ENCODE results near the gene SCAANT1. TPM values are rescaled to one million over a fixed set of nuclear protein-coding genes. Genes with fewer than 3 reads are reported as not detected.

SCAANT1 gene
- total RNA-seq, 5 donors from 2014 or later (not counting 1 experiment from before 2014, with no cell fraction given), result 5.7 TPM; not detected in 4

- no peak for DNase-seq
Observed at GRCh38 chr3:63878394-63879060, 33.7 kb downstream of the SCAANT1 start.

GRCh38 chr3:63877737-63878393 lies 34.3 kb downstream of the SCAANT1 start:
- H3K36me3 ChIP-seq (ENCODE audit: control insufficient read depth in 2 of 2, extremely low read depth in 1 of 2, insufficient read depth in 1 of 2, low read length in 1 of 2), result no peaks in the 10 kb centered on the region
- peaks cover 75 to 87% (median 76%) of the 10 kb centered on the region in 3 donors for H3K4me1 Mint-ChIP-seq
- H3K27ac ChIP-seq (ENCODE audit: low read length), result no peak overlapping the region
- ATAC-seq (replicated peaks in 1 of 4) (peak in 2 of 4 experiments; percentile 12 to 19), DNase-seq (no peak)
- ChIA-PET CTCF (interaction anchor here in 1 of 2 donors (0.7 kb wide), 1 partner anchor 101 kb away, joined by 3 read pairs; no protein-coding TSS in a partner anchor), POLR2A (no interaction called here)
- H3K36me3 Mint-ChIP-seq, result peaks cover 4% of the 10 kb centered on the region
- no peaks in the 10 kb centered on the region for H3K27me3 Mint-ChIP-seq
- H3K4me3 ChIP-seq (ENCODE audit: control insufficient read depth in 1 of 2, extremely low read depth in 1 of 2, low read length in 1 of 2), result no peak overlapping the region
- H3K4me1 ChIP-seq (ENCODE audit: control insufficient read depth in 1 of 2, extremely low read depth in 1 of 2, insufficient read depth in 2 of 2, low read length in 2 of 2), result peaks cover 12 to 13% of the 10 kb centered on the region in 2 experiments
- no CpG with 5 or more reads among the region's 3 CpGs for WGBS (ENCODE audit: insufficient coverage)
- no peaks in the 10 kb centered on the region for H3K27me3 ChIP-seq (replicated peaks in 1 of 2; ENCODE audit: control insufficient read depth in 2 of 2, extremely low read depth in 1 of 2, insufficient read depth in 2 of 2, low read length in 1 of 2)
- peak overlapping the region in 1 of 3 donors; percentile 2 for H3K4me3 Mint-ChIP-seq
- no peaks in the 10 kb centered on the region for H3K9me3 Mint-ChIP-seq
- peak overlapping the region in 1 of 2 donors; percentile 68 for H3K27ac Mint-ChIP-seq
- H3K9me3 ChIP-seq, result no peaks in the 10 kb centered on the region

More at GRCh38 chr3:63878394-63879060, 33.7 kb downstream of the SCAANT1 start:
- H3K4me1 Mint-ChIP-seq, result peaks cover 72 to 91% (median 77%) of the 10 kb centered on the region in 3 donors
- H3K9me3 Mint-ChIP-seq, result no peaks in the 10 kb centered on the region
- H3K4me3 Mint-ChIP-seq, result no peak overlapping the region
- no peaks in the 10 kb centered on the region for H3K9me3 ChIP-seq
- CTCF ChIA-PET, result interaction anchor here in 1 of 2 donors (0.7 kb wide), 1 partner anchor 100 kb away, joined by 3 read pairs; no protein-coding TSS in a partner anchor
- H3K4me3 ChIP-seq (ENCODE audit: control insufficient read depth in 1 of 2, extremely low read depth in 1 of 2, low read length in 1 of 2), result no peak overlapping the region
- POLR2A ChIA-PET, result interaction anchor here in 1 of 2 donors (0.6 kb wide), 1 partner anchor 83 kb away, joined by 3 read pairs; no protein-coding TSS in a partner anchor
- peaks cover 4% of the 10 kb centered on the region for H3K36me3 Mint-ChIP-seq
- no peaks in the 10 kb centered on the region for H3K36me3 ChIP-seq (ENCODE audit: control insufficient read depth in 2 of 2, extremely low read depth in 1 of 2, insufficient read depth in 1 of 2, low read length in 1 of 2)
- peaks cover 12 to 13% of the 10 kb centered on the region in 2 experiments for H3K4me1 ChIP-seq (ENCODE audit: control insufficient read depth in 1 of 2, extremely low read depth in 1 of 2, insufficient read depth in 2 of 2, low read length in 2 of 2)
- no peaks in the 10 kb centered on the region for H3K27me3 Mint-ChIP-seq
- 20% methylated on average over 1 of the region's 2 CpGs for WGBS (ENCODE audit: insufficient coverage)
- no peak overlapping the region for H3K27ac ChIP-seq (ENCODE audit: low read length)
- no peak overlapping the region for H3K27ac Mint-ChIP-seq
- no peaks in the 10 kb centered on the region for H3K27me3 ChIP-seq (replicated peaks in 1 of 2; ENCODE audit: control insufficient read depth in 2 of 2, extremely low read depth in 1 of 2, insufficient read depth in 2 of 2, low read length in 1 of 2)
- ATAC-seq (replicated peaks in 1 of 4), result peak in 3 of 4 experiments; percentile 23 to 36 (median 31)

- H3K27me3 ChIP-seq (replicated peaks in 1 of 2; ENCODE audit: control insufficient read depth in 2 of 2, extremely low read depth in 1 of 2, insufficient read depth in 2 of 2, low read length in 1 of 2), result no peaks in the 10 kb centered on the region
- H3K36me3 Mint-ChIP-seq, result peaks cover 4% of the 10 kb centered on the region
- H3K36me3 ChIP-seq (ENCODE audit: control insufficient read depth in 2 of 2, extremely low read depth in 1 of 2, insufficient read depth in 1 of 2, low read length in 1 of 2), result no peaks in the 10 kb centered on the region
- H3K27ac Mint-ChIP-seq, result no peak overlapping the region
- no peak overlapping the region for H3K4me3 Mint-ChIP-seq
- peaks cover 71 to 86% (median 72%) of the 10 kb centered on the region in 3 donors for H3K4me1 Mint-ChIP-seq
- no CpG with 5 or more reads among the region's 3 CpGs for WGBS (ENCODE audit: insufficient coverage)
- POLR2A ChIA-PET, result interaction anchor here in 1 of 2 donors (0.6 kb wide), 1 partner anchor 92 kb away, joined by 3 read pairs; no protein-coding TSS in a partner anchor
- ATAC-seq (replicated peaks in 1 of 4) (no peak), DNase-seq (no peak)
- CTCF ChIA-PET, result interaction anchor here (0.6 to 0.7 kb wide), 2 partner anchors 8 to 31 kb away, joined by 4 read pairs; no protein-coding TSS in a partner anchor
- H3K27me3 Mint-ChIP-seq, result no peaks in the 10 kb centered on the region
- H3K4me3 ChIP-seq (ENCODE audit: control insufficient read depth in 1 of 2, extremely low read depth in 1 of 2, low read length in 1 of 2), result no peak overlapping the region
- H3K4me1 ChIP-seq (ENCODE audit: control insufficient read depth in 1 of 2, extremely low read depth in 1 of 2, insufficient read depth in 2 of 2, low read length in 2 of 2), result peaks cover 12 to 13% of the 10 kb centered on the region in 2 experiments
- no peak overlapping the region for H3K27ac ChIP-seq (ENCODE audit: low read length)
- no peaks in the 10 kb centered on the region for H3K9me3 Mint-ChIP-seq
- no peaks in the 10 kb centered on the region for H3K9me3 ChIP-seq
Observed at GRCh38 chr3:63876260-63876659, 35.9 kb downstream of the SCAANT1 start.

GRCh38 chr3:63875510-63875909 lies 36.7 kb downstream of the SCAANT1 start:
- Histone ChIP-seq H3K27ac (ENCODE audit: low read length) (no peak overlapping the region), H3K36me3 (ENCODE audit: control insufficient read depth in 2 of 2, extremely low read depth in 1 of 2, insufficient read depth in 1 of 2, low read length in 1 of 2) (no peaks in the 10 kb centered on the region), H3K4me3 (ENCODE audit: control insufficient read depth in 1 of 2, extremely low read depth in 1 of 2, low read length in 1 of 2) (no peak overlapping the region), H3K27me3 (replicated peaks in 1 of 2; ENCODE audit: control insufficient read depth in 2 of 2, extremely low read depth in 1 of 2, insufficient read depth in 2 of 2, low read length in 1 of 2) (no peaks in the 10 kb centered on the region), H3K4me1 (ENCODE audit: control insufficient read depth in 1 of 2, extremely low read depth in 1 of 2, insufficient read depth in 2 of 2, low read length in 2 of 2) (peaks cover 12 to 13% of the 10 kb centered on the region in 2 experiments), H3K9me3 (no peaks in the 10 kb centered on the region)
- Mint-ChIP-seq H3K9me3 (no peaks in the 10 kb centered on the region), H3K27ac (no peak overlapping the region), H3K36me3 (peaks cover 4% of the 10 kb centered on the region), H3K27me3 (no peaks in the 10 kb centered on the region), H3K4me1 (peaks cover 69 to 84% (median 72%) of the 10 kb centered on the region in 3 donors), H3K4me3 (no peak overlapping the region)
- 90% methylated on average over 2 of the region's 2 CpGs for WGBS (ENCODE audit: insufficient coverage)
- ChIA-PET POLR2A (no interaction called here), CTCF (interaction anchor here in 1 of 2 donors (0.7 kb wide), 1 partner anchor 9 kb away, joined by 4 read pairs; no protein-coding TSS in a partner anchor)
- no peak for ATAC-seq (replicated peaks in 1 of 4)
- DNase-seq, result no peak

- WGBS (ENCODE audit: insufficient coverage), result no CpG with 5 or more reads among the region's 3 CpGs
- H3K27ac Mint-ChIP-seq, result no peak overlapping the region
- no peaks in the 10 kb centered on the region for H3K9me3 Mint-ChIP-seq
- H3K27ac ChIP-seq (ENCODE audit: low read length), result no peak overlapping the region
- DNase-seq (no peak), ATAC-seq (replicated peaks in 1 of 4) (no peak)
- H3K36me3 Mint-ChIP-seq, result peaks cover 4% of the 10 kb centered on the region
- ChIA-PET CTCF (no interaction called here), POLR2A (no interaction called here)
- H3K4me3 ChIP-seq (ENCODE audit: control insufficient read depth in 1 of 2, extremely low read depth in 1 of 2, low read length in 1 of 2), result no peak overlapping the region
- no peaks in the 10 kb centered on the region for H3K36me3 ChIP-seq (ENCODE audit: control insufficient read depth in 2 of 2, extremely low read depth in 1 of 2, insufficient read depth in 1 of 2, low read length in 1 of 2)
- H3K27me3 ChIP-seq (replicated peaks in 1 of 2; ENCODE audit: control insufficient read depth in 2 of 2, extremely low read depth in 1 of 2, insufficient read depth in 2 of 2, low read length in 1 of 2), result no peaks in the 10 kb centered on the region
- peaks cover 12 to 13% of the 10 kb centered on the region in 2 experiments for H3K4me1 ChIP-seq (ENCODE audit: control insufficient read depth in 1 of 2, extremely low read depth in 1 of 2, insufficient read depth in 2 of 2, low read length in 2 of 2)
- H3K4me1 Mint-ChIP-seq, result peaks cover 73 to 85% (median 75%) of the 10 kb centered on the region in 3 donors
- H3K4me3 Mint-ChIP-seq, result no peak overlapping the region
- H3K9me3 ChIP-seq, result no peaks in the 10 kb centered on the region
- no peaks in the 10 kb centered on the region for H3K27me3 Mint-ChIP-seq
Observed at GRCh38 chr3:63874769-63875168, 37.4 kb downstream of the SCAANT1 start.

GRCh38 chr3:63872135-63872924 lies 39.9 kb downstream of the SCAANT1 start:
- Histone ChIP-seq H3K27ac (ENCODE audit: low read length) (no peak overlapping the region), H3K4me3 (ENCODE audit: control insufficient read depth in 1 of 2, extremely low read depth in 1 of 2, low read length in 1 of 2) (no peak overlapping the region), H3K9me3 (no peaks in the 10 kb centered on the region), H3K36me3 (ENCODE audit: control insufficient read depth in 2 of 2, extremely low read depth in 1 of 2, insufficient read depth in 1 of 2, low read length in 1 of 2) (no peaks in the 10 kb centered on the region), H3K4me1 (ENCODE audit: control insufficient read depth in 1 of 2, extremely low read depth in 1 of 2, insufficient read depth in 2 of 2, low read length in 2 of 2) (peaks cover 1 to 2% of the 10 kb centered on the region in 2 experiments), H3K27me3 (replicated peaks in 1 of 2; ENCODE audit: control insufficient read depth in 2 of 2, extremely low read depth in 1 of 2, insufficient read depth in 2 of 2, low read length in 1 of 2) (no peaks in the 10 kb centered on the region)
- no peak overlapping the region for H3K4me3 Mint-ChIP-seq
- POLR2A ChIA-PET, result interaction anchor here in 1 of 2 donors (0.6 kb wide), 1 partner anchor 120 kb away, joined by 3 read pairs; no protein-coding TSS in a partner anchor
- no peak for DNase-seq
- ATAC-seq (replicated peaks in 1 of 4), result no peak
- H3K27ac Mint-ChIP-seq, result no peak overlapping the region
- CTCF ChIA-PET, result interaction anchor here (0.7 kb wide), 2 partner anchors 12 to 69 kb away, joined by 3 read pairs; no protein-coding TSS in a partner anchor
- no CpG with 5 or more reads among the region's 2 CpGs for WGBS (ENCODE audit: insufficient coverage)
- H3K36me3 Mint-ChIP-seq, result peaks cover 4% of the 10 kb centered on the region
- no peaks in the 10 kb centered on the region for H3K9me3 Mint-ChIP-seq
- H3K27me3 Mint-ChIP-seq, result no peaks in the 10 kb centered on the region
- peaks cover 76 to 83% (median 77%) of the 10 kb centered on the region in 3 donors for H3K4me1 Mint-ChIP-seq
